Bronchial epithelial cell (primary cell): ENCODE results near the gene LIPE. TPM values are rescaled to one million over a fixed set of nuclear protein-coding genes. Genes with fewer than 3 reads are reported as not detected.

Experiments
- DNase-seq: peaks from one replicate; pipeline ENCODE4 v3.0.0-alpha.2; 2010; ENCODE audit warnings: low read depth
- FAIRE-seq: peaks from 2 replicates; lab custom pipeline; 2011; peaks lifted over from hg19 to GRCh38; lab: Jason Lieb, UNC
- H3K27me3 ChIP-seq: 2 replicates; pipeline ENCODE4 v1.5.1; 2011; ENCODE audit warnings: low read length; ENCODE audit not compliant: control insufficient read depth, insufficient read depth
- H3K36me3 ChIP-seq: 2 replicates; pipeline ENCODE4 v1.5.1; 2011; ENCODE audit warnings: low read length; ENCODE audit not compliant: control insufficient read depth, insufficient read depth
- H3K4me3 ChIP-seq: 2 replicates; pipeline ENCODE4 v1.5.1; 2011; ENCODE audit warnings: mild to moderate bottlenecking, low read depth, low read length, control low read depth
- CTCF ChIP-seq: IDR thresholded peaks from 2 replicates; pipeline ENCODE4 v1.5.1; 2011; ENCODE audit warnings: mild to moderate bottlenecking, moderate library complexity, low read length, control low read depth, inconsistent platforms; ENCODE audit not compliant: insufficient read depth, severe bottlenecking
- total RNA-seq: library from RNA; depleted of rRNA; stranded (reverse); fragments of >200 nt; gene quantifications from 2 replicates; pipeline ENCODE4 v1.2.1, GENCODE V29; 2014

The LIPE gene
- total RNA-seq, 1 donor from 2014 or later, result 7.6 TPM

GRCh38 chr19:42423462-42424344, 3.5 kb downstream of the LIPE start:
- H3K27me3 ChIP-seq, result no peaks in the 10 kb centered on the region
- peak; percentile 83 for DNase-seq
- TF ChIP-seq CTCF, result no peak
- no peaks in the 10 kb centered on the region for H3K36me3 ChIP-seq
- H3K4me3 ChIP-seq, result peak overlapping the region; percentile 59
- no peak for FAIRE-seq

GRCh38 chr19:42422901-42423461, 4.2 kb downstream of the LIPE start:
- TF ChIP-seq CTCF, result no peak
- no peaks in the 10 kb centered on the region for H3K36me3 ChIP-seq
- FAIRE-seq (no peak), DNase-seq (peak; percentile 71)
- peak overlapping the region; percentile 59 for H3K4me3 ChIP-seq
- no peaks in the 10 kb centered on the region for H3K27me3 ChIP-seq

- no peaks in the 10 kb centered on the region for H3K36me3 ChIP-seq
- DNase-seq (peak; percentile 56), FAIRE-seq (no peak)
- TF ChIP-seq CTCF, result no peak
- H3K4me3 ChIP-seq, result peak overlapping the region; percentile 59
- H3K27me3 ChIP-seq, result no peaks in the 10 kb centered on the region
Observed at GRCh38 chr19:42422092-42422900, 4.9 kb downstream of the LIPE start.

GRCh38 chr19:42421591-42422031, 5.6 kb downstream of the LIPE start:
- Histone ChIP-seq H3K27me3 (no peaks in the 10 kb centered on the region), H3K36me3 (no peaks in the 10 kb centered on the region), H3K4me3 (no peak overlapping the region)
- no peak for TF ChIP-seq CTCF
- DNase-seq (peak; percentile 98), FAIRE-seq (peak; percentile 80)

- no peak for TF ChIP-seq CTCF
- Histone ChIP-seq H3K4me3 (no peak overlapping the region), H3K36me3 (no peaks in the 10 kb centered on the region), H3K27me3 (no peaks in the 10 kb centered on the region)
- no peak for DNase-seq
- FAIRE-seq, result no peak
Observed at GRCh38 chr19:42421101-42421500, 6.1 kb downstream of the LIPE start.
